Suprapubic skin (tissue), 4 donors: ENCODE measurements around the gene DNAH11. TPM values are rescaled to one million over a fixed set of nuclear protein-coding genes. Genes with fewer than 3 reads are reported as not detected.
"Not testable (repeated sequence)": the region's sequence is repeated elsewhere in the genome, so short reads cannot be mapped to it uniquely, and the experiment has no call there.

Experiments used
- DNase-seq, 2 donors: peaks; one replicate each; pipeline ENCODE4 v3.0.0-alpha.2; 2019; ENCODE audit warnings: low spot score in 2 of 2
- H3K27ac ChIP-seq: fragments of 200-600 bp; sonication (generic); one replicate; pipeline ENCODE4 v1.5.1; 2019
- H3K27me3 ChIP-seq: fragments of 200-600 bp; sonication (generic); one replicate; pipeline ENCODE4 v1.5.1; 2019
- H3K36me3 ChIP-seq: fragments of 200-600 bp; sonication (generic); one replicate; pipeline ENCODE4 v1.5.1; 2019
- H3K4me1 ChIP-seq: fragments of 200-600 bp; sonication (generic); one replicate; pipeline ENCODE4 v1.5.1; 2019
- H3K4me3 ChIP-seq: fragments of 200-600 bp; sonication (generic); one replicate; pipeline ENCODE4 v1.5.1; 2019; ENCODE audit warnings: mild to moderate bottlenecking
- H3K9me3 ChIP-seq: fragments of 200-600 bp; sonication (generic); one replicate; pipeline ENCODE4 v1.5.1; 2019
- EP300 ChIP-seq: sonication (generic); formaldehyde crosslinking; IDR thresholded peaks from one replicate; pipeline ENCODE4 v1.6.1; 2017; ENCODE audit warnings: antibody characterized with exemption
- POLR2A ChIP-seq, 2 donors: fragments of 450-650 bp; IDR thresholded peaks; one replicate each; pipeline ENCODE4 v1.6.1; 2017; ENCODE audit warnings: antibody characterized with exemption in 2 of 2, mild to moderate bottlenecking in 2 of 2, moderate library complexity in 2 of 2
- POLR2AphosphoS5 ChIP-seq, 3 donors: sonication (generic); formaldehyde crosslinking; IDR thresholded peaks; one replicate each; pipeline ENCODE4 v1.6.1; 2017; ENCODE audit warnings: antibody characterized with exemption in 3 of 3
- WGBS: methylation state at CpG from one replicate; pipeline ENCODE4 v1.1.5; 2018; 5-methylcytosine and 5-hydroxymethylcytosine counted together
- total RNA-seq, 4 donors: library from RNA; depleted of rRNA; stranded (reverse); fragments of >200 nt; gene quantifications; one replicate each; pipeline ENCODE4 v1.1.0, GENCODE V29; 2016
- TF ChIP-seq, protein P1 (sequence below), 2 donors: fragments of 200-600 bp in 1 of 2; fragments of 450-650 bp in 1 of 2; sonication (generic) in 1 of 2; IDR thresholded peaks; one replicate each; pipeline ENCODE4 v1.5.1; 2016 to 2019; ENCODE audit warnings: antibody characterized with exemption in 2 of 2, mild to moderate bottlenecking in 1 of 2, moderate library complexity in 1 of 2

The DNAH11 gene
- total RNA-seq, 4 donors from 2014 or later, result 0.57 to 48.3 (median 1.8) TPM

DNA sequence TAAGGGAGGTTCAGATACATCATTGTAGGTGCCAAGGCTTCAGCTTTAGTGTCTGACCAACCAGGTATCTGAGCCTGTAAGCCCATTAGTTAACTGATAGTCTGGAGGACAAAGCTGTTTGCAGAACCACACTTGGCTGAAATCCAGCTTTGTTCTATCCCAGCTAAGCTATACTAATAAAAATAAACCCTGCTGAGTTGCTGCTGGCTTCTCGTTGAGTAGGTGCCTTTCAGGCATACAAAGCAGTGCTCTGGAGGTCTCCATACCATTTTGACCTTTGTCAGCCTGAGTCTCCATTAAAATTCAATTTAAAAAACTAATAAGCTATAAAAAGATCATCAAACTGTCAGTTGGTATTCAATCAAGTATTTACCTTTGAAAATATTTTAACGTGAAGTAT is 380.8 kb downstream of the DNAH11 start:
- DNase-seq, result no peak
- TF ChIP-seq POLR2AphosphoS5 (IDR thresholded peaks at IDR 0.05), result no peak
- TF ChIP-seq, protein P1, sequence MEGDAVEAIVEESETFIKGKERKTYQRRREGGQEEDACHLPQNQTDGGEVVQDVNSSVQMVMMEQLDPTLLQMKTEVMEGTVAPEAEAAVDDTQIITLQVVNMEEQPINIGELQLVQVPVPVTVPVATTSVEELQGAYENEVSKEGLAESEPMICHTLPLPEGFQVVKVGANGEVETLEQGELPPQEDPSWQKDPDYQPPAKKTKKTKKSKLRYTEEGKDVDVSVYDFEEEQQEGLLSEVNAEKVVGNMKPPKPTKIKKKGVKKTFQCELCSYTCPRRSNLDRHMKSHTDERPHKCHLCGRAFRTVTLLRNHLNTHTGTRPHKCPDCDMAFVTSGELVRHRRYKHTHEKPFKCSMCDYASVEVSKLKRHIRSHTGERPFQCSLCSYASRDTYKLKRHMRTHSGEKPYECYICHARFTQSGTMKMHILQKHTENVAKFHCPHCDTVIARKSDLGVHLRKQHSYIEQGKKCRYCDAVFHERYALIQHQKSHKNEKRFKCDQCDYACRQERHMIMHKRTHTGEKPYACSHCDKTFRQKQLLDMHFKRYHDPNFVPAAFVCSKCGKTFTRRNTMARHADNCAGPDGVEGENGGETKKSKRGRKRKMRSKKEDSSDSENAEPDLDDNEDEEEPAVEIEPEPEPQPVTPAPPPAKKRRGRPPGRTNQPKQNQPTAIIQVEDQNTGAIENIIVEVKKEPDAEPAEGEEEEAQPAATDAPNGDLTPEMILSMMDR (IDR thresholded peaks at IDR 0.05), result no peak
- TF ChIP-seq EP300, result no peak
- no peak for TF ChIP-seq POLR2A (IDR thresholded peaks at IDR 0.05)
- Histone ChIP-seq H3K9me3 (no peaks in the 10 kb centered on the region), H3K27ac (no peak overlapping the region), H3K27me3 (no peaks in the 10 kb centered on the region), H3K4me3 (no peak overlapping the region), H3K4me1 (no peaks in the 10 kb centered on the region), H3K36me3 (no peaks in the 10 kb centered on the region)
- 57% methylated on average over 2 of the region's 2 CpGs for WGBS

- no peak for DNase-seq
- no peak overlapping the region for H3K4me3 ChIP-seq
- no peaks in the 10 kb centered on the region for H3K4me1 ChIP-seq
- no peaks in the 10 kb centered on the region for H3K9me3 ChIP-seq
- no peak for TF ChIP-seq EP300
- TF ChIP-seq, protein P1 (IDR thresholded peaks at IDR 0.05), result no peak
- TF ChIP-seq POLR2AphosphoS5 (IDR thresholded peaks at IDR 0.05), result no peak
- TF ChIP-seq POLR2A (IDR thresholded peaks at IDR 0.05), result no peak
- H3K36me3 ChIP-seq, result no peaks in the 10 kb centered on the region
- 62% methylated on average over 1 of the region's 1 CpG for WGBS
- H3K27me3 ChIP-seq, result no peaks in the 10 kb centered on the region
- no peak overlapping the region for H3K27ac ChIP-seq
These were observed 383.6 kb downstream of the DNAH11 start for GRCh38 chr7:21926448-21926847.

DNA sequence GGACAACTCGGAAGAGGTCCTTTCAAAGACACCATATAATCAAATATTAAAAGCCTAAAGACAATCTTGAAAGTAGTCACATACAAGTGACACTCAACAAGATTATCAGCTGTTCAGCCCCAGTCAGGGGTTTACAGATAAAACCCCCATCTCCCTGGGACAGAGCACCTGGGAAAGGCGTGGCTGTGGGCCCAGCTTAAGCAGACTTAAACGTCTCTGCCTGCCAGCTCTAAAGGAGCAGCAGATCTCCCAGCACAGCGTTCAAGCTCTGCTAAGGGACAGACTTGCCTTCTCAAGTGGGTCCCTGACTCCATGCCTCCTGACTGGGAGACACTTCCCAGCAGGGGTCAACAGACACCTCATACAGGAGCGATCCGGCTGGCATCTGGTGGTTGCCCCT is 384.9 kb downstream of the DNAH11 start:
- TF ChIP-seq, protein P1 (IDR thresholded peaks at IDR 0.05), result no peak

DNA sequence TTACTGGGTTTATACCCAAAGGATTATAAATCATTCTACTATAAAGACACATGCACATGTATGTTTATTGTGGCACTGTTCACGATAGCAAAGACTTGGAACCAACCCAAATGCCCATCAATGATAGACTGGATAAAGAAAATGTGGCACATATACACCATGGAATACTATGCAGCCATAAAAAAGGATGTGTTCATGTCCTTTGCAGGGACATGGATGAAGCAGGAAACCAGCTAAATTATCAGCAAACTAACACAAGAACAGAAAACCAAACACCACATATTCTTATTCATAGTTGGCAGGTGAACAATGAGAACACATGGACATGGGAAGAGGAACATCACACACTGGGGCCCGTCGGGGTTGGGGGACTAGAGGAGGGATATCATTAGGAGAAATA is 390.5 kb downstream of the DNAH11 start:
- not testable (repeated sequence) for H3K27ac ChIP-seq, H3K9me3 ChIP-seq, DNase-seq, H3K4me1 ChIP-seq, H3K36me3 ChIP-seq, H3K4me3 ChIP-seq, H3K27me3 ChIP-seq
- 85% methylated on average over 3 of the region's 3 CpGs for WGBS

More for the DNA sequence above, 384.9 kb downstream of the DNAH11 start:
- DNase-seq, result no peak
- WGBS, result 81% methylated on average over 5 of the region's 6 CpGs
- no peak overlapping the region for H3K4me3 ChIP-seq
- no peak overlapping the region for H3K27ac ChIP-seq
- H3K9me3 ChIP-seq, result no peaks in the 10 kb centered on the region
- no peaks in the 10 kb centered on the region for H3K4me1 ChIP-seq
- no peaks in the 10 kb centered on the region for H3K36me3 ChIP-seq
- no peaks in the 10 kb centered on the region for H3K27me3 ChIP-seq

- no peaks in the 10 kb centered on the region for H3K36me3 ChIP-seq
- H3K9me3 ChIP-seq, result no peaks in the 10 kb centered on the region
- H3K27me3 ChIP-seq, result no peaks in the 10 kb centered on the region
- H3K4me1 ChIP-seq, result no peaks in the 10 kb centered on the region
- TF ChIP-seq EP300 (no peak), POLR2A (IDR thresholded peaks at IDR 0.05) (no peak), POLR2AphosphoS5 (IDR thresholded peaks at IDR 0.05) (no peak)
- TF ChIP-seq, protein P1 (IDR thresholded peaks at IDR 0.05), result no peak
- no peak overlapping the region for H3K27ac ChIP-seq
- no peak overlapping the region for H3K4me3 ChIP-seq
- DNase-seq, result no peak
These were observed 392.0 kb downstream of the DNAH11 start for GRCh38 chr7:21934808-21935207.

DNA sequence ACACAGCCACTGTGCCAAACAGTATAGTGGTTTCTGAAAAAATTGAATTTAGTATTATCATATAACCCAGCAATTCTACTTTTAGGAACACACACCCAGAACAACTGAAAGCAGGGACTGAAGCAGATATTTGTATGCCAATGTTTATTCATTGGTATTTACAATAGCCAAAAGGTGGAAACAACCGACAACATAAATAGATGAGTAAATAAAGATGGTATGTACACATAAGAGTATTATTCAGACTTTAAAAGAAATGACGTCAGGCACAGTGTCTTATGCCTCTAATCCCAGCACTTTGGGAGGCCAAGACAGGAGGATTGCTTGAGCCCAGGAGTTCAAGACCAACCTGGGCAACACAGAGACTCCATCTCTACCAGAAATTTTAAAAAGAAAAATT is 395.6 kb downstream of the DNAH11 start:
- no peaks in the 10 kb centered on the region for H3K9me3 ChIP-seq
- H3K27ac ChIP-seq, result no peak overlapping the region
- 83% methylated on average over 2 of the region's 2 CpGs for whole genome bisulfite sequencing
- TF ChIP-seq POLR2AphosphoS5 (IDR thresholded peaks at IDR 0.05), result no peak
- TF ChIP-seq, protein P1 (IDR thresholded peaks at IDR 0.05), result no peak
- TF ChIP-seq POLR2A (IDR thresholded peaks at IDR 0.05), result no peak
- no peak for TF ChIP-seq EP300
- no peaks in the 10 kb centered on the region for H3K27me3 ChIP-seq
- peaks cover 17% of the 10 kb centered on the region for H3K4me1 ChIP-seq
- no peak overlapping the region for H3K4me3 ChIP-seq
- no peak for DNase-seq
- H3K36me3 ChIP-seq, result no peaks in the 10 kb centered on the region
